Adrenal gland (tissue), 12 donors: ENCODE results near the gene TRPV3. TPM values are rescaled to one million over a fixed set of nuclear protein-coding genes. Genes with fewer than 3 reads are reported as not detected.

Experiments used
- DNase-seq, 7 donors: peaks; one replicate each; pipeline ENCODE4 v3.0.0-alpha.2; 2019 to 2020
- H3K27ac ChIP-seq, 5 donors: fragments of 200-600 bp; sonication (generic) in 4 of 5; 1 replicate in 3 of 5; 2 replicates in 2 of 5; pipeline versions ENCODE4 v1.5.1 to v1.8.0; 2016 to 2020; ENCODE audit warnings: mild to moderate bottlenecking in 1 of 5
- H3K27me3 ChIP-seq: fragments of 200-600 bp; 2 replicates; pipeline ENCODE4 v1.8.0; 2021
- H3K36me3 ChIP-seq, 2 donors: fragments of 200-600 bp; replicated peaks in 1 of 2; 1 replicate in 1 of 2; 2 replicates in 1 of 2; pipeline versions ENCODE4 v1.5.1 to v1.8.0; 2018 to 2022
- H3K4me1 ChIP-seq, 2 donors: fragments of 200-600 bp; replicated peaks in 1 of 2; 1 replicate in 1 of 2; 2 replicates in 1 of 2; pipeline versions ENCODE4 v1.5.1 to v1.8.0; 2018 to 2021
- H3K4me3 ChIP-seq, 4 donors: fragments of 200-600 bp; sonication (generic) in 3 of 4; one replicate each; pipeline ENCODE4 v1.5.1; 2016 to 2018
- H3K9me3 ChIP-seq, 3 donors: fragments of 200-600 bp; sonication (generic) in 1 of 3; replicated peaks in 1 of 3; 1 replicate in 2 of 3; 2 replicates in 1 of 3; pipeline versions ENCODE4 v1.5.1 to v1.8.0; 2016 to 2021
- CTCF ChIP-seq, 6 experiments: fragments of 450-650 bp in 4 of 6; fragments of 200-600 bp in 2 of 6; sonication (generic) in 1 of 6; IDR thresholded peaks; 1 replicate in 5 of 6; 2 replicates in 1 of 6; pipeline versions ENCODE4 v1.5.1 to v1.8.0; 2016 to 2021; ENCODE audit warnings: antibody characterized with exemption in 6 of 6, mild to moderate bottlenecking in 2 of 6, moderate library complexity in 1 of 6
- POLR2A ChIP-seq, 2 donors: fragments of 450-650 bp; IDR thresholded peaks; one replicate each; pipeline ENCODE4 v1.6.1; 2017; ENCODE audit warnings: antibody characterized with exemption in 2 of 2, mild to moderate bottlenecking in 2 of 2, moderate library complexity in 1 of 2
- WGBS, 4 donors: extraction: QIAGEN DNeasy Blood & Tissue Kit in 2 of 4; methylation state at CpG; one replicate each; pipeline versions ENCODE4 v1.1.5 to v1.1.7; 2013 to 2017; 5-methylcytosine and 5-hydroxymethylcytosine counted together
- intact Hi-C, 2 donors: fragments of 100-400 bp; cut with DNase I; formaldehyde crosslinking; loops; one replicate each; pipeline versions ENCODE4 v1.14.1 to v1.15.0; 2022 to 2023
- polyA plus RNA-seq, 3 donors: library from polyadenylated mRNA; stranded (reverse); fragments of 200-250 nt in 2 of 3; fragments of 350-450 nt in 1 of 3; fragmentation: Illumina TruSeq in 1 of 3; extraction: RNeasy Lipid Tissue Mini Kit (QIAGEN cat#74804) in 1 of 3; gene quantifications; one replicate each; pipeline ENCODE4 v1.2.3, GENCODE V29; 2013 to 2014
- total RNA-seq, 9 donors: library from RNA; depleted of rRNA in 4 of 9; stranded (reverse); fragments of >200 nt in 4 of 9; fragments of 120-200 nt in 1 of 9; fragmentation: NEBNext Ultra II Directional in 1 of 9; extraction: Animal tissue kit (Norgen Biotek cat#: 25700) in 1 of 9; gene quantifications; one replicate each; pipeline versions ENCODE4 v1.1.0 to v1.2.4, GENCODE V29; 2013 to 2023
- donor health status: healthy with polysubstance abuse.
- donor health status: Bipolar disorder and iron deficiency.
- donor health status: DM: yes; HTN: yes; CAD: no.
- donor health status: DM: no; HTN: no; CAD: no.
- donor health status: DM: no; HTN: no; CAD: no.
- donor health status: DM: yes; HTN: yes; CAD: no.

TRPV3 gene
- total and polyA plus RNA-seq, 12 donors = 0.14 to 1.4 (median 0.41) TPM

GRCh38 chr17:3547628-3548027 lies 10.0 kb downstream of the TRPV3 start:
- intact Hi-C loops = no loop called here
- Histone ChIP-seq H3K4me1 (no peaks in the 10 kb centered on the region), H3K36me3 (no peaks in the 10 kb centered on the region), H3K27ac (no peak overlapping the region), H3K27me3 (no peaks in the 10 kb centered on the region), H3K4me3 (no peak overlapping the region), H3K9me3 (no peaks in the 10 kb centered on the region)
- TF ChIP-seq CTCF (IDR thresholded peaks at IDR 0.05) = no peak
- TF ChIP-seq POLR2A (IDR thresholded peaks at IDR 0.05) = no peak
- WGBS, 4 donors = 78 to 85% (median 81%) methylated on average over 9 to 11 of the region's 11 CpGs
- no peak for DNase-seq

GRCh38 chr17:3546997-3547396 lies 10.6 kb downstream of the TRPV3 start:
- intact Hi-C loops = no loop called here
- WGBS, 4 donors = 88 to 96% (median 93%) methylated on average over 8 of the region's 8 CpGs
- Histone ChIP-seq H3K27ac (no peak overlapping the region), H3K4me3 (no peak overlapping the region), H3K27me3 (no peaks in the 10 kb centered on the region), H3K9me3 (no peaks in the 10 kb centered on the region), H3K36me3 (no peaks in the 10 kb centered on the region), H3K4me1 (no peaks in the 10 kb centered on the region)
- no peak for DNase-seq
- TF ChIP-seq POLR2A (IDR thresholded peaks at IDR 0.05) = no peak

DNA sequence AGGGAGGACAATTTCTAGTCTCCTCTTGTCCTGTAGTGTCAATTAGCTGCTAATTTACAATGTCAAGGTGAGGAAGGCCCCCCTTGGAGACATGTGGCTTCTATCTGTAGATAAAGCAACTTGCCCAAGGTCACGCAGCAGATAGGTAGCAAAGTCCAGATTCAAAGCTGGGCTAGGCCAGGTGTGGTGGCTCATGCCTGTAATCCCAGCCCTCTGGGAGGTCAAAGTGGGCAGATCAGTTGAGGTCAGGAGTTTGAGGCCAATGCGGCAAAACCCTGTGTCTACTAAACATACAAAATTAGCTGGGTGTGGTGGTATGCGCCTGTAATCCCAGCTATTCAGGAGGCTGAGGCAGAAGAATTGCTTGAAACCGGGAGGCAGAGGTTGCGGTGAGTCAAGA lies 11.1 kb downstream of the TRPV3 start:
- intact Hi-C loops = no loop called here
- no peaks in the 10 kb centered on the region for H3K4me1 ChIP-seq
- no peak overlapping the region for H3K27ac ChIP-seq
- H3K36me3 ChIP-seq = no peaks in the 10 kb centered on the region
- WGBS, 4 donors = 78 to 100% (median 92%) methylated on average over 1 to 5 of the region's 5 CpGs
- DNase-seq = no peak
- no peak overlapping the region for H3K4me3 ChIP-seq
- H3K27me3 ChIP-seq = no peaks in the 10 kb centered on the region
- H3K9me3 ChIP-seq = no peaks in the 10 kb centered on the region
- TF ChIP-seq POLR2A (IDR thresholded peaks at IDR 0.05) = no peak
- TF ChIP-seq CTCF (IDR thresholded peaks at IDR 0.05) = no peak

DNA sequence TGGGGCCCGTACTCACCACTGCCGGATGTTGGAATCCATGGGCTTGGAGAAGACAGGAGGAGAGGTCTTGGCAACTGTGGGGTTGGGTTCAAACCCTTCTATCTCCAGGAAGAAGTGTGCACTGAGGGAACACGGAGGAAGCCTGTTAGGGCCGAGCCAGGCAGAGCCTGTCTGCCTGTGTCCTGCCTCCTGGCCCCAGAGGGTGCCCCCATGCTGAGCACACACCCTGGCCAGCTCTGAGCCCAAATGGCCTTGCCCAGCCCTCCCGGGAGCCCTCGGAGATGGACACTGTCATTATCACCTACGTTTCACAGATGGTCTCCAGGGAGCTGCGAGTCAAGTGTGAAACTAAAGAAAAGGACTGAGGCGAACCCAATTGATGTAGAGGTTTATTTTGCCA lies 12.5 kb downstream of the TRPV3 start:
- Histone ChIP-seq H3K27ac (no peak overlapping the region), H3K4me1 (no peaks in the 10 kb centered on the region), H3K27me3 (no peaks in the 10 kb centered on the region), H3K9me3 (no peaks in the 10 kb centered on the region), H3K4me3 (no peak overlapping the region), H3K36me3 (no peaks in the 10 kb centered on the region)
- DNase-seq = no peak
- TF ChIP-seq CTCF (IDR thresholded peaks at IDR 0.05) = no peak
- no peak for TF ChIP-seq POLR2A (IDR thresholded peaks at IDR 0.05)
- intact Hi-C loops = no loop called here
- 59 to 70% (median 66%) methylated on average over 9 of the region's 9 CpGs for WGBS, 4 donors

GRCh38 chr17:3544365-3544764 lies 13.2 kb downstream of the TRPV3 start:
- Histone ChIP-seq H3K9me3 (no peaks in the 10 kb centered on the region), H3K27ac (no peak overlapping the region), H3K27me3 (no peaks in the 10 kb centered on the region), H3K4me1 (no peaks in the 10 kb centered on the region), H3K36me3 (no peaks in the 10 kb centered on the region), H3K4me3 (no peak overlapping the region)
- WGBS, 4 donors = 66 to 92% (median 85%) methylated on average over 4 to 5 of the region's 5 CpGs
- TF ChIP-seq CTCF (IDR thresholded peaks at IDR 0.05) = no peak
- TF ChIP-seq POLR2A (IDR thresholded peaks at IDR 0.05) = no peak
- DNase-seq = no peak
- intact Hi-C loops = no loop called here
